ENCODE data around the gene TRPM8. TPM values are rescaled to one million over a fixed set of nuclear protein-coding genes. Genes with fewer than 3 reads are reported as not detected.

Gene TRPM8
- total and polyA plus RNA-seq, 2 experiments from 2014 or later, result 0.16 to 0.33 TPM

- TF ChIP-seq EZH2 (IDR thresholded peaks at IDR 0.05; ENCODE audit: borderline replicate concordance) (no peak), CTCF (IDR thresholded peaks at IDR 0.05; ENCODE audit: poor library complexity) (no peak)
- H3K4me1 ChIP-seq (ENCODE audit: insufficient read depth), result no peaks in the 10 kb centered on the region
Measured at GRCh38 chr2:233934524-233934923, 17.4 kb downstream of the TRPM8 start.

GRCh38 chr2:233935426-233935825, 18.3 kb downstream of the TRPM8 start:
- H3K4me1 ChIP-seq (ENCODE audit: insufficient read depth), result no peaks in the 10 kb centered on the region
- no peak overlapping the region for H3K27ac ChIP-seq
- no peaks in the 10 kb centered on the region for H3K36me3 ChIP-seq (replicated peaks; ENCODE audit: insufficient read depth, low read depth)
- H3K9me3 ChIP-seq (ENCODE audit: low read depth), result no peaks in the 10 kb centered on the region
- no peak for DNase-seq (ENCODE audit: low spot score)
- 71% methylated on average over 1 of the region's 1 CpG for WGBS (ENCODE audit: low lambda C conversion rate, missing lambda C conversion rate)
- no peak for TF ChIP-seq EZH2 (IDR thresholded peaks at IDR 0.05; ENCODE audit: borderline replicate concordance)
- no peak for TF ChIP-seq CTCF (IDR thresholded peaks at IDR 0.05; ENCODE audit: poor library complexity)
- no peak for TF ChIP-seq EZH2phosphoT487 (IDR thresholded peaks at IDR 0.05; ENCODE audit: low read depth, severe bottlenecking, unreplicated experiment)
- no peak overlapping the region for H3K4me3 ChIP-seq
- no peak overlapping the region for H3K4me2 ChIP-seq
- H3K79me2 ChIP-seq, result no peaks in the 10 kb centered on the region
- H2AFZ ChIP-seq, result no peak overlapping the region
- no peaks in the 10 kb centered on the region for H3K9me2 ChIP-seq (replicated peaks; ENCODE audit: insufficient read depth)
- peaks cover 16% of the 10 kb centered on the region for H3K27me3 ChIP-seq
- no peaks in the 10 kb centered on the region for H4K20me1 ChIP-seq (ENCODE audit: insufficient read depth, poor library complexity, severe bottlenecking)

More at GRCh38 chr2:233934524-233934923, 17.4 kb downstream of the TRPM8 start:
- H3K4me3 ChIP-seq, result no peak overlapping the region
- WGBS (ENCODE audit: low lambda C conversion rate, missing lambda C conversion rate), result 82% methylated on average over 1 of the region's 1 CpG
- peaks cover 23% of the 10 kb centered on the region for H3K27me3 ChIP-seq
- H3K36me3 ChIP-seq (replicated peaks; ENCODE audit: insufficient read depth, low read depth), result no peaks in the 10 kb centered on the region
- H3K79me2 ChIP-seq, result no peaks in the 10 kb centered on the region
- H3K4me2 ChIP-seq, result no peak overlapping the region
- no peaks in the 10 kb centered on the region for H4K20me1 ChIP-seq (ENCODE audit: insufficient read depth, poor library complexity, severe bottlenecking)
- DNase-seq (ENCODE audit: low spot score), result no peak
- H3K9me2 ChIP-seq (replicated peaks; ENCODE audit: insufficient read depth), result no peaks in the 10 kb centered on the region
- no peaks in the 10 kb centered on the region for H3K9me3 ChIP-seq (ENCODE audit: low read depth)
- no peak overlapping the region for H3K27ac ChIP-seq
- H2AFZ ChIP-seq, result no peak overlapping the region

- Histone ChIP-seq H3K79me2 (no peaks in the 10 kb centered on the region), H4K20me1 (ENCODE audit: insufficient read depth, poor library complexity, severe bottlenecking) (no peaks in the 10 kb centered on the region), H3K36me3 (replicated peaks; ENCODE audit: insufficient read depth, low read depth) (no peaks in the 10 kb centered on the region), H2AFZ (no peak overlapping the region), H3K9me3 (ENCODE audit: low read depth) (no peaks in the 10 kb centered on the region), H3K27me3 (peaks cover 10% of the 10 kb centered on the region), H3K4me2 (no peak overlapping the region), H3K9me2 (replicated peaks; ENCODE audit: insufficient read depth) (no peaks in the 10 kb centered on the region), H3K4me1 (ENCODE audit: insufficient read depth) (no peaks in the 10 kb centered on the region), H3K4me3 (no peak overlapping the region), H3K27ac (no peak overlapping the region)
- DNase-seq (ENCODE audit: low spot score), result no peak
- WGBS (ENCODE audit: low lambda C conversion rate, missing lambda C conversion rate), result 82% methylated on average over 7 of the region's 7 CpGs
- TF ChIP-seq CTCF (IDR thresholded peaks at IDR 0.05; ENCODE audit: poor library complexity), result no peak
- no peak for TF ChIP-seq EZH2phosphoT487 (IDR thresholded peaks at IDR 0.05; ENCODE audit: low read depth, severe bottlenecking, unreplicated experiment)
- TF ChIP-seq EZH2 (IDR thresholded peaks at IDR 0.05; ENCODE audit: borderline replicate concordance), result no peak
Measured at GRCh38 chr2:233936089-233936488, 18.9 kb downstream of the TRPM8 start.
